22Rv1 (cell line): ENCODE results near the gene TAS1R3.

Experiments used
- CTCF ChIP-seq: fragments of 450-650 bp; IDR thresholded peaks from 2 replicates; pipeline ENCODE4 v1.5.1; 2017; ENCODE audit warnings: mild to moderate bottlenecking
- ZFX ChIP-seq: fragments of 450-650 bp; IDR thresholded peaks from 2 replicates; pipeline ENCODE4 v1.6.1; 2017; ENCODE audit warnings: antibody characterized with exemption, borderline replicate concordance

DNA sequence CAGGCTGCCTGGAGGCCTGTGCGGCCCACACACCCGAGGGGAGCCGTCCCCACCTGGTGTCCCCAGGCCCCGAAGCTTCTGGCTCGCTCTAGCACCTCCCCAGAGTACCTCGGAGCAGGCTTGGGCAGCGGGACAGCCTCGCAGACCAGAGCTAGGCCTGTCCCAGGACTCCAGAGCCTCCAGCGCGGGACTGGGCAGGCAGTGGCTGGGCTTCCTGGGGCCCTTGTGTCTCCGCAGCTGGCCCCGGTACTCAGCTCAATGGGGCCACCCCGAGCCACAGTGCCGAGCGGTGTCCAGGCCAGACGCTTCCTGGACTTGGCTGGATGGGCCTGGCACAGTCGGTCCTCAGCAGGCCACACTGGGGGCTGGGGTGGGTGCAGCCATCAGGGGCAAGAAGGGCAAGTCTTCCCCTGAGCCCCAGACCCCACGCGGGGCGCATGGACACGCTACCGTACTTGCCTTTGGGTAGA is 45.9 kb upstream of the TAS1R3 start:
- TF ChIP-seq CTCF (no peak), ZFX (no peak)
